ENCODE measurements around the gene MYOZ3. TPM values are rescaled to one million over a fixed set of nuclear protein-coding genes. Genes with fewer than 3 reads are reported as not detected.
A peak's percentile ranks its signal among the peaks of the same experiment; 100 is the strongest.

The MYOZ3 gene
- total and polyA plus RNA-seq, 2 of the 8 experiments (the other 6 are each of a cell fraction or from before 2014, with no cell fraction given) = 9.6 to 19.1 TPM

DNA sequence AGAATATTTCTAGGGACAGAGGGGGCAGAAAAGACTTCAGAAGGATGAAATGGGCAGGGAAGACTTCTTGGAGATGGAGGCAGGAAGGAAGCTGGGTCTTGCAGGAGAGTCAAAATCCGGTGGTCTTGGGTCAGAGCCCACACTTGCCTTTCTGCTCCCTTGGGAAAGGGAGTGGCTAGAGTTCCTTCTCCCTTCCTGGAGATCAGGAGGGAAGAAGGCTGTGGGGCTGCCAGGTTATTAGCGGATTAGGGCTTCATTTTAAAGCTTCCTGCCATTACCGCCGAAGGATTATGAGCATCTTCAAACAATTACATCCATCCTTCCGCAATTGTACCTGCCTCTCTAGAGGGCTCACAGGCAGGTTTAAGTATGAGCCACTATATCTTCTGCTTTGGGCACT lies 39.8 kb upstream of the MYOZ3 start:
- H3K14ac ChIP-seq (ENCODE audit: insufficient read length) = no peak overlapping the region
- no peak overlapping the region for H4K5ac ChIP-seq (ENCODE audit: insufficient read length, low read depth, low read length)
- H3K4me2 ChIP-seq (ENCODE audit: insufficient read depth in 1 of 2, low read depth in 2 of 2, low read length in 2 of 2) = no peak overlapping the region
- TF ChIP-seq SP4 (IDR thresholded peaks at IDR 0.05; ENCODE audit: low read length) = no peak
- TF ChIP-seq MAFK (IDR thresholded peaks at IDR 0.05; ENCODE audit: low read depth, low read length) = no peak
- TF ChIP-seq RNF2 (IDR thresholded peaks at IDR 0.05; ENCODE audit: borderline replicate concordance, low read depth, low read length, missing control alignments, poor library complexity, severe bottlenecking) = no peak
- TF ChIP-seq KDM4A (IDR thresholded peaks at IDR 0.05; ENCODE audit: low read depth, low read length, severe bottlenecking) = no peak
- TF ChIP-seq PHF8 (conservative IDR thresholded peaks at IDR 0.05; ENCODE audit: low read depth, low read length) = no peak
- no peak for TF ChIP-seq CREB1 (IDR thresholded peaks at IDR 0.05)
- TF ChIP-seq, protein P1, sequence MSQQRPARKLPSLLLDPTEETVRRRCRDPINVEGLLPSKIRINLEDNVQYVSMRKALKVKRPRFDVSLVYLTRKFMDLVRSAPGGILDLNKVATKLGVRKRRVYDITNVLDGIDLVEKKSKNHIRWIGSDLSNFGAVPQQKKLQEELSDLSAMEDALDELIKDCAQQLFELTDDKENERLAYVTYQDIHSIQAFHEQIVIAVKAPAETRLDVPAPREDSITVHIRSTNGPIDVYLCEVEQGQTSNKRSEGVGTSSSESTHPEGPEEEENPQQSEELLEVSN (IDR thresholded peaks at IDR 0.05) = no peak
- TF ChIP-seq, protein P2, sequence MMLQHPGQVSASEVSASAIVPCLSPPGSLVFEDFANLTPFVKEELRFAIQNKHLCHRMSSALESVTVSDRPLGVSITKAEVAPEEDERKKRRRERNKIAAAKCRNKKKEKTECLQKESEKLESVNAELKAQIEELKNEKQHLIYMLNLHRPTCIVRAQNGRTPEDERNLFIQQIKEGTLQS (IDR thresholded peaks at IDR 0.05; ENCODE audit: insufficient read depth, low read depth, low read length) = no peak
- TF ChIP-seq TEAD4 (IDR thresholded peaks at IDR 0.05; ENCODE audit: low read depth, low read length) = no peak
- TF ChIP-seq EP300 (IDR thresholded peaks at IDR 0.05; ENCODE audit: borderline replicate concordance in 1 of 2, low read depth in 2 of 2, low read length in 2 of 2) = no peak
- no peak for TF ChIP-seq TAF7 (optimal IDR thresholded peaks at IDR 0.05; ENCODE audit: borderline replicate concordance, low read depth, low read length)
- no peak for TF ChIP-seq ASH2L (IDR thresholded peaks at IDR 0.05; ENCODE audit: low read length)
- TF ChIP-seq NRF1 (IDR thresholded peaks at IDR 0.05; ENCODE audit: low read depth, low read length) = no peak
- H2BK120ac ChIP-seq (replicated peaks; ENCODE audit: low read depth, low read length) = no peak overlapping the region
- no peak overlapping the region for H2BK5ac ChIP-seq (ENCODE audit: low read depth, low read length)
- H2BK12ac ChIP-seq (ENCODE audit: low read depth, low read length) = 0 out of 2 replicates have a peak overlapping the region, but pooled peaks have one; percentile 23
- H4K91ac ChIP-seq (replicated peaks; ENCODE audit: insufficient read length, low read length) = no peak overlapping the region
- H4K20me1 ChIP-seq (replicated peaks in 1 of 2; ENCODE audit: control insufficient read depth in 1 of 2, insufficient read depth in 2 of 2, low read length in 2 of 2) = no peaks in the 10 kb centered on the region
- no peaks in the 10 kb centered on the region for H3K9me3 ChIP-seq (ENCODE audit: insufficient read depth in 2 of 2, low read depth in 1 of 2, low read length in 1 of 2)
- no peak overlapping the region for H4K8ac ChIP-seq (ENCODE audit: extremely low read depth, insufficient read depth, low read length)
- H3K18ac ChIP-seq (ENCODE audit: extremely low read depth, low read length) = no peak overlapping the region
- H3K4me1 ChIP-seq (replicated peaks in 1 of 4; ENCODE audit: control insufficient read depth in 3 of 4, insufficient read depth in 4 of 4, low read length in 3 of 4) = peaks cover 3 to 27% (median 12%) of the 10 kb centered on the region in 4 experiments
- CTCF ChIA-PET (ENCODE audit: partially characterized antibody) = interaction anchor here (0.8 to 10.4 kb wide), 9 partner anchors 10 to 67 kb away, joined by 3 to 72 read pairs (median 3); no protein-coding TSS in a partner anchor
- no peak overlapping the region for H2BK15ac ChIP-seq (ENCODE audit: low read length)
- peaks cover 9% of the 10 kb centered on the region for H3K23me2 ChIP-seq (ENCODE audit: low read depth, low read length)
- no peak overlapping the region for H3K23ac ChIP-seq (ENCODE audit: insufficient read length)
- H3K4me3 ChIP-seq (ENCODE audit: extremely low read depth in 1 of 4, insufficient read depth in 2 of 4, low read depth in 3 of 4, low read length in 4 of 4) = no peak overlapping the region
- H3K27ac ChIP-seq (ENCODE audit: low read depth, low read length) = no peak overlapping the region
- no peaks in the 10 kb centered on the region for H3K36me3 ChIP-seq (ENCODE audit: control insufficient read depth in 2 of 4, insufficient read depth in 4 of 4, low read length in 3 of 4)
- WGBS, 2 experiments (ENCODE audit: extremely low coverage in 1 of 2, insufficient coverage in 1 of 2, insufficient read length in 1 of 2, insufficient replicate concordance in 2 of 2, low coverage in 1 of 2, low lambda C conversion rate in 2 of 2, missing lambda C conversion rate in 1 of 2) = 81% methylated on average over 4 of the region's 5 CpGs; no CpG with 5 or more reads in 1 of the 2 experiments
- no peaks in the 10 kb centered on the region for H3K79me2 ChIP-seq (ENCODE audit: control insufficient read depth in 1 of 2, insufficient read depth in 2 of 2, low read length in 2 of 2)
- DNase-seq (ENCODE audit: low read depth in 1 of 2, low spot score in 2 of 2) (no peak), FAIRE-seq (no peak)
- H2AFZ ChIP-seq (ENCODE audit: low read length) = no peak overlapping the region
- H3K27me3 ChIP-seq (replicated peaks in 1 of 4; ENCODE audit: control insufficient read depth in 3 of 4, extremely low read depth in 1 of 4, insufficient read depth in 3 of 4, low read length in 3 of 4) = peaks cover 0 to 25% (median 22%) of the 10 kb centered on the region in 4 experiments; a peak in 5 of 7 replicates
- H2AK5ac ChIP-seq (ENCODE audit: low read depth, low read length) = no peak overlapping the region
- POLR2A ChIA-PET (ENCODE audit: partially characterized antibody) = interaction anchor here (1.3 kb wide), 1 partner anchor 22 kb away, joined by 3 read pairs; no protein-coding TSS in a partner anchor
- no peak overlapping the region for H3K56ac ChIP-seq (replicated peaks; ENCODE audit: insufficient read length, low read depth, low read length)
- H3K79me1 ChIP-seq (ENCODE audit: low read depth, low read length) = no peaks in the 10 kb centered on the region
- H2BK20ac ChIP-seq (ENCODE audit: low read length) = no peak overlapping the region
- no peak overlapping the region for H3K4ac ChIP-seq (replicated peaks; ENCODE audit: insufficient read length, low read depth, low read length)
- no peak overlapping the region for H3K9ac ChIP-seq (replicated peaks in 1 of 4; ENCODE audit: extremely low read depth in 1 of 4, low read depth in 3 of 4, low read length in 3 of 4)
